Suprapubic skin (tissue), 4 donors: ENCODE measurements around the gene CLMP.

Experiments used
- CTCF ChIP-seq, 2 donors: fragments of 200-600 bp in 1 of 2; fragments of 450-650 bp in 1 of 2; sonication (generic) in 1 of 2; IDR thresholded peaks; one replicate each; pipeline ENCODE4 v1.5.1; 2016 to 2019; ENCODE audit warnings: antibody characterized with exemption in 2 of 2, mild to moderate bottlenecking in 1 of 2, moderate library complexity in 1 of 2
- EP300 ChIP-seq: sonication (generic); formaldehyde crosslinking; IDR thresholded peaks from one replicate; pipeline ENCODE4 v1.6.1; 2017; ENCODE audit warnings: antibody characterized with exemption
- POLR2AphosphoS5 ChIP-seq, 3 donors: sonication (generic); formaldehyde crosslinking; IDR thresholded peaks; one replicate each; pipeline ENCODE4 v1.6.1; 2017; ENCODE audit warnings: antibody characterized with exemption in 3 of 3

GRCh38 chr11:123116486-123116885 is 78.6 kb downstream of the CLMP start:
- TF ChIP-seq CTCF (IDR thresholded peaks at IDR 0.05) (no peak), POLR2AphosphoS5 (IDR thresholded peaks at IDR 0.05) (no peak), EP300 (no peak)
